Measurements from ENCODE around the gene KDSR. TPM values are rescaled to one million over a fixed set of nuclear protein-coding genes. Genes with fewer than 3 reads are reported as not detected.
A peak's percentile ranks its signal among the peaks of the same experiment; 100 is the strongest.

KDSR gene
- total and polyA plus RNA-seq, 8 donors: 6.4 to 199 (median 11.6) TPM

DNA sequence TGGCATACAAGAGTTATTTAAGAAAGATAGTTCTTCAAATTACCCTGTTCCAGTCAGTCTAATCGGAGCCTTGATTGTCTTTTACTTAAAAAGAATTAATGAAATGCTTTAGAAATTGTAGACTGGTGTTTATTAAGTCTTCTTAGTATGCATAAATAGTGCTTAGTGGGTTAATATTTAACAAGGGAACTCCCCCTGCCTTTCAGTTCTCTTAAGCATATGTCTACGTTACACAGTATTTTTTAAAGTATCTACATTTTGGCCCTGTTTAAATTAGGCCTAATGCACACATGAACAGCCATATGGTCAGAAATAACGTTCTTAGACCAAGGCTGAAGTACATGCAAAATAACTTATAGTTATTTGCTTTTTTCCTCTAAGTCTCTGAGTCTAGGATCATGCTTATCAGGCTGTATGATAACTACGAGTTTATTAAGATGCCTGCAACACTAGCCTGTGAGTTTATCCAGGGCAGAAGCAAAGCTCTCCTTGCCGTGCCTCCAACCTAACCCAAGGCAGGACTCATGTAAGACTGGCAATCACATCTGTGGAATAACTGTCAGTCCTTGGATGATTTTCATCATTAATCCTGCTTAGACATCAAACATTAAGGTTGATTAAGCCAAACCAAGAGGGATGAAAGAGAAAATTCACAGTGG lies 54.1 kb downstream of the KDSR start:
- H3K36me3 ChIP-seq: no peaks in the 10 kb centered on the region
- intact Hi-C loops (cut with DNase I; ENCODE audit: low total_unique reads): no loop called here
- no peaks in the 10 kb centered on the region for H3K9me3 ChIP-seq
- TF ChIP-seq POLR2AphosphoS5 (IDR thresholded peaks at IDR 0.05): no peak
- TF ChIP-seq, protein P1, sequence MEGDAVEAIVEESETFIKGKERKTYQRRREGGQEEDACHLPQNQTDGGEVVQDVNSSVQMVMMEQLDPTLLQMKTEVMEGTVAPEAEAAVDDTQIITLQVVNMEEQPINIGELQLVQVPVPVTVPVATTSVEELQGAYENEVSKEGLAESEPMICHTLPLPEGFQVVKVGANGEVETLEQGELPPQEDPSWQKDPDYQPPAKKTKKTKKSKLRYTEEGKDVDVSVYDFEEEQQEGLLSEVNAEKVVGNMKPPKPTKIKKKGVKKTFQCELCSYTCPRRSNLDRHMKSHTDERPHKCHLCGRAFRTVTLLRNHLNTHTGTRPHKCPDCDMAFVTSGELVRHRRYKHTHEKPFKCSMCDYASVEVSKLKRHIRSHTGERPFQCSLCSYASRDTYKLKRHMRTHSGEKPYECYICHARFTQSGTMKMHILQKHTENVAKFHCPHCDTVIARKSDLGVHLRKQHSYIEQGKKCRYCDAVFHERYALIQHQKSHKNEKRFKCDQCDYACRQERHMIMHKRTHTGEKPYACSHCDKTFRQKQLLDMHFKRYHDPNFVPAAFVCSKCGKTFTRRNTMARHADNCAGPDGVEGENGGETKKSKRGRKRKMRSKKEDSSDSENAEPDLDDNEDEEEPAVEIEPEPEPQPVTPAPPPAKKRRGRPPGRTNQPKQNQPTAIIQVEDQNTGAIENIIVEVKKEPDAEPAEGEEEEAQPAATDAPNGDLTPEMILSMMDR (IDR thresholded peaks at IDR 0.05): no peak
- TF ChIP-seq POLR2A (IDR thresholded peaks at IDR 0.05): no peak
- no peak for TF ChIP-seq EP300 (IDR thresholded peaks at IDR 0.05)
- H3K27ac ChIP-seq: peak overlapping the region in 1 of 5 donors; percentile 14
- 45 to 56% (median 50%) methylated on average over 5 of the region's 5 CpGs for WGBS, 5 donors
- H3K27me3 ChIP-seq: peaks cover 0 to 4% (median under 1%) of the 10 kb centered on the region in 3 donors
- H3K4me1 ChIP-seq: peaks cover 0 to 52% (median 19%) of the 10 kb centered on the region in 4 donors
- no peak for DNase-seq
- no peak overlapping the region for H3K4me3 ChIP-seq

DNA sequence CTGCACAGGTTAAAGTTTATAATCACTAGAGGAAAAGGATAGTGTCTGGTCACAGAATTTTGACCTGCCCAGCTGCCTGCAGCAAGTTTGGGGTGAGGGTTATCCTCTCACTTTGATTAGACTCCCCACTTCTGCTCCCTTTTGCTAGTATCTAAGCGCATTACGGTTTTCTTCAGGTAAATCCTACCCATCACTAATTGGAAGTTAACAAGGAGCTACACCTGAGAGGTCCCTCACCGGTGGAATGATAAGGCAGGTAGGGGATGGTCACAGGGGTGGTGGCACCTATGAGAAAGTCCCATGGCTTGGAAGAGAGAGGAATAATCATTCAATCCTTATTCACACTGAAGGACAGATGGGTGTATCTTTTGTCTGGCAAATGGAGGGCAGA lies 55.0 kb downstream of the KDSR start:
- Histone ChIP-seq H3K27me3 (no peaks in the 10 kb centered on the region), H3K4me3 (no peak overlapping the region), H3K4me1 (peaks cover 0 to 55% (median 22%) of the 10 kb centered on the region in 4 donors), H3K36me3 (no peaks in the 10 kb centered on the region), H3K9me3 (no peaks in the 10 kb centered on the region), H3K27ac (no peak overlapping the region)
- DNase-seq: no peak
- WGBS, 5 donors: 91 to 99% (median 93%) methylated on average over 3 of the region's 3 CpGs
- no peak for TF ChIP-seq EP300 (IDR thresholded peaks at IDR 0.05)
- no peak for TF ChIP-seq POLR2AphosphoS5 (IDR thresholded peaks at IDR 0.05)
- TF ChIP-seq, protein P1 (IDR thresholded peaks at IDR 0.05): no peak
- no peak for TF ChIP-seq POLR2A (IDR thresholded peaks at IDR 0.05)
- intact Hi-C loops (cut with DNase I; ENCODE audit: low total_unique reads): no loop called here

- WGBS, 5 donors: 72 to 88% (median 79%) methylated on average over 8 of the region's 8 CpGs
- H3K27ac ChIP-seq: no peak overlapping the region
- H3K27me3 ChIP-seq: no peaks in the 10 kb centered on the region
- no peak for DNase-seq
- intact Hi-C loops (cut with DNase I; ENCODE audit: low total_unique reads): no loop called here
- TF ChIP-seq EP300 (IDR thresholded peaks at IDR 0.05): no peak
- TF ChIP-seq POLR2A (IDR thresholded peaks at IDR 0.05): no peak
- TF ChIP-seq, protein P1 (IDR thresholded peaks at IDR 0.05): no peak
- TF ChIP-seq POLR2AphosphoS5 (IDR thresholded peaks at IDR 0.05): no peak
- no peaks in the 10 kb centered on the region for H3K36me3 ChIP-seq
- H3K4me3 ChIP-seq: no peak overlapping the region
- peaks cover 0 to 55% (median 21%) of the 10 kb centered on the region in 4 donors for H3K4me1 ChIP-seq
- H3K9me3 ChIP-seq: no peaks in the 10 kb centered on the region
These were observed 55.6 kb downstream of the KDSR start for GRCh38 chr18:63311118-63312018.

- WGBS, 5 donors: 75 to 90% (median 82%) methylated on average over 5 of the region's 5 CpGs
- no peaks in the 10 kb centered on the region for H3K36me3 ChIP-seq
- H3K27ac ChIP-seq: no peak overlapping the region
- H3K4me3 ChIP-seq: no peak overlapping the region
- H3K27me3 ChIP-seq: no peaks in the 10 kb centered on the region
- TF ChIP-seq POLR2A (IDR thresholded peaks at IDR 0.05) (no peak), EP300 (IDR thresholded peaks at IDR 0.05) (no peak), POLR2AphosphoS5 (IDR thresholded peaks at IDR 0.05) (no peak)
- DNase-seq: no peak
- peaks cover 0 to 38% (median 12%) of the 10 kb centered on the region in 4 donors for H3K4me1 ChIP-seq
- intact Hi-C loops (cut with DNase I; ENCODE audit: low total_unique reads): no loop called here
- no peaks in the 10 kb centered on the region for H3K9me3 ChIP-seq
These were observed 57.6 kb downstream of the KDSR start for GRCh38 chr18:63309422-63309821.

Data from stomach (tissue), 9 donors.